T-helper 2 cell treated with Interferon-gamma antibody and Interleukin-4, amounts not matched to agents 100 ng/mL and 5 ng/mL, for 36 hours (primary cell): Measurements from ENCODE around the gene GNAL. TPM values are rescaled to one million over a fixed set of nuclear protein-coding genes. Genes with fewer than 3 reads are reported as not detected.

ENCODE experiments used
- intact Hi-C: fragments of 100-400 bp; cut with micrococcal nuclease; formaldehyde crosslinking; loops from one replicate; pipeline ENCODE4 v1.15.1; 2023
- total RNA-seq: library from RNA; stranded (reverse); gene quantifications from 2 replicates; pipeline ENCODE4 v1.2.3, GENCODE V29; 2022

The GNAL gene
- total RNA-seq, 1 donor from 2014 or later: 0.41 TPM

GRCh38 chr18:11844436-11844835 is 155.4 kb downstream of the GNAL start:
- intact Hi-C loops: no loop called here

GRCh38 chr18:11845654-11846053 is 156.6 kb downstream of the GNAL start:
- intact Hi-C loops: no loop called here

GRCh38 chr18:11847811-11848210 is 158.7 kb downstream of the GNAL start:
- intact Hi-C loops: no loop called here

GRCh38 chr18:11849279-11849678 is 160.2 kb downstream of the GNAL start:
- intact Hi-C loops: no loop called here

GRCh38 chr18:11849841-11850634 is 161.0 kb downstream of the GNAL start:
- intact Hi-C loops: loop anchor here (5.0 kb wide), 2 partner anchors 1032 to 1323 kb away; partner anchors contain the start of genes NAPG and PTPN2

- intact Hi-C loops: loop anchor here (1.0 to 5.0 kb wide), 5 partner anchors 58 to 1323 kb away; partner anchors contain the start of genes AFG3L2, IMPA2, MPPE1 and NAPG
These were observed 161.7 kb downstream of the GNAL start for GRCh38 chr18:11850821-11851145.

GRCh38 chr18:11851146-11851805 is 162.2 kb downstream of the GNAL start, which contains the start of gene CHMP1B:
CHMP1B (plus strand) TSS chr18:11851413; CDS start chr18:11851512, 99 bp downstream.
- intact Hi-C loops: loop anchor here (1.0 to 5.0 kb wide), 5 partner anchors 57 to 1324 kb away; partner anchors contain the start of genes AFG3L2, IMPA2, MPPE1 and NAPG

- intact Hi-C loops: loop anchor here (1.0 to 5.0 kb wide), 5 partner anchors 56 to 1325 kb away; partner anchors contain the start of genes AFG3L2, IMPA2, MPPE1 and NAPG
These were observed 162.8 kb downstream of the GNAL start for GRCh38 chr18:11851806-11852337.

- intact Hi-C loops: loop anchor here (5.0 kb wide), 2 partner anchors 1028 to 1327 kb away; partner anchors contain the start of genes NAPG and PTPN2
These were observed 165.5 kb downstream of the GNAL start for GRCh38 chr18:11854554-11854953.

GRCh38 chr18:11857177-11857887 is 168.3 kb downstream of the GNAL start:
- intact Hi-C loops: no loop called here

GRCh38 chr18:11859282-11859830 is 170.3 kb downstream of the GNAL start:
- intact Hi-C loops: no loop called here

GRCh38 chr18:11859903-11860407 is 170.9 kb downstream of the GNAL start:
- intact Hi-C loops: no loop called here

- intact Hi-C loops: no loop called here
These were observed 171.8 kb downstream of the GNAL start for GRCh38 chr18:11860594-11861450.

- intact Hi-C loops: no loop called here
These were observed 172.7 kb downstream of the GNAL start for GRCh38 chr18:11861583-11862288.

- intact Hi-C loops: no loop called here
These were observed 173.5 kb downstream of the GNAL start for GRCh38 chr18:11862468-11863137.

- intact Hi-C loops: no loop called here
These were observed 175.4 kb downstream of the GNAL start for GRCh38 chr18:11864471-11864870.

- intact Hi-C loops: no loop called here
These were observed 176.0 kb downstream of the GNAL start for GRCh38 chr18:11865071-11865470.

- intact Hi-C loops: no loop called here
These were observed 177.3 kb downstream of the GNAL start for GRCh38 chr18:11866329-11866728.

GRCh38 chr18:11866764-11867163 is 177.7 kb downstream of the GNAL start:
- intact Hi-C loops: no loop called here
